Forelimb muscle (tissue), 1 donor: ENCODE results near the gene THSD7A. TPM values are rescaled to one million over a fixed set of nuclear protein-coding genes. Genes with fewer than 3 reads are reported as not detected.
A peak's percentile ranks its signal among the peaks of the same experiment; 100 is the strongest.
"Not testable (repeated sequence)": the region's sequence is repeated elsewhere in the genome, so short reads cannot be mapped to it uniquely, and the experiment has no call there.

ENCODE experiments used
- DNase-seq: peaks from one replicate; pipeline ENCODE4 v3.0.0-alpha.2; 2013; ENCODE audit warnings: low read depth
- polyA plus RNA-seq: library from polyadenylated mRNA; unstranded; fragments of 120-200 nt; gene quantifications from one replicate; pipeline ENCODE4 v1.2.1, GENCODE V29; 2013; ENCODE audit not compliant: insufficient read length

THSD7A gene
- polyA plus RNA-seq, 1 donor, result 3.7 TPM

DNA sequence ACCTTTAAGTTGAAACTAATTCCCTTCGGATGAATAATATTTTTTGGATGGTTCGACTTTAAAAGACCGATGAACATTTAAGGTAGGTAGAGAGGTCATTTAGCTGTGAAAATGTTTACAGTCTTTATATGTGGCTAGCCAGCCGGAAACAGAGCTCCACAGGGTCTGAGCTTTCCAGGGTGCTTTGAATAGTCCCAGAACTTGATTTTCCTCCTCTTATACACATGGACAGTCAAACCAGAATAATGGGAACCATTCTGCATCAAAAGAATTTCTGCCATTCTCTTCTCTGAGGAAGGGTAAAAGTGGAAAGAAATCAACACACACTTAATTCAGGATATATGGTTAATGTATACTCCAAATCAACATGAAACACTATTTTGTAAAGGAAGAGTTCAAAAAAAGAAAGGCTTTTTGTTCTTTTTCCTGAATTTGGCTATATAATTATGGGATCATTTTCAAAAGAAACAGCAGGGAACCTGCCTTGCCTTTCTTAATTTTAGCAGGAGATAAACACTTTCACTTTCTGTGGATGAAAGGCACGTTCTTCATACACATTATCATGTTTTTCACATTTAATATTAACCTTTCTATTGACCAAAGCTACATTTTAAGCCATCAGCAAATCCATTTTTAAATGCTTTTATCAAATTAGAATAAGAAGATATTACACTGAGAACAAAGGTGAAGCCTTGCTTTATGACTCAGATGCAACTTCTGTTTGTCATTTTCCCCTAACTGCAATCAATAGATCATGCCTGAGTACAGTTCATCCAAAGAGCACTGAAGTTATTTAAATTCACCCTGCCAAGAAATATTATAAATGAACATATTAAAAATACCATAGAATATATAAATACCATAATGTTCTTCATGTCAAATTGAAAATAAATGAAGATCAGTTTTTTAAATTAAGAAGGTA, 307.3 kb downstream of the THSD7A start:
- no peak for DNase-seq

DNA sequence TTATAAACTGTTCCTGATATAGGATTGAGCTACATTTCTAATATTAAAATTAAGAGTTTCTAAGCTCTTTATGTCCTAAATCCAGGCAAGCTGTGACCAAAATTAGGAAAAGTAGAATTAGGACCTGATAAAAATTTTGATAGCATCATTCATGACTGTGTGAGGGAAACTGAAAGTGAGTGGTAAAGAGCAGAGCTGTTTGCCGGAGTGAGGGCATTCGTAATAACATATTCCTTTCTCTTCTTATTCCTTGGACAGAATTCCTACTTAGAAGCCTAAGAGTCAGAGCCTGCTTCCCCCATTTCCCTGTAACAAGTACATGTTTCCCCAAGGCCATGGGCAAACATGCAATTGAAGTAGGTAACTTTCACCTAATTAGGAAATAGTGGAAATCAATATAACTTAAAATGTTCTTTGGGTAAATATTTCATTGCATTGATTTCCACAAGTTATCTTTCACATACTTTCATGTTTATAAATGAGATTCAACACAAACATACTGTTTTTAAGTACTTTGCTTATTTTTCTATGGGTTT, 310.0 kb downstream of the THSD7A start:
- not testable (repeated sequence) for DNase-seq

- DNase-seq, result no peak
These were observed 314.1 kb downstream of the THSD7A start for GRCh38 chr7:11517853-11518252.

DNA sequence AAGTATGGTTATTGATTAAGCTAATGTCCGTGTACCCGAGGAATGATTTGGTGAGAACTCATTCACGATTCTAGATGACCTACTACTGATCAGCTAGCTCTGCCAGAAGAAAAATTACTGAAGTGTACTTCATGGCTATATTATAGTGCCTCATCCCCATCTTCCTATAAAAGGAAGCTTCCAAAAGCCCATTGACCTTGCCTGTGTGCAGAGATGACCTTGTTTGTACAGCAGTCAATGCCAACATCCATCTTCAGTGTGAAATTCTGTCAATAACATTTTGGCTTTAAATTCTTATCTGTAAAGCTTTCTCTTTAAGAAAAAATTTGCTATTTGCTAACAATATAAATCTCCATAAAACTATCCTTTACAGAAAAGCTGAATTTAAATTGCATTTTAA, 315.7 kb downstream of the THSD7A start:
- DNase-seq, result no peak

DNA sequence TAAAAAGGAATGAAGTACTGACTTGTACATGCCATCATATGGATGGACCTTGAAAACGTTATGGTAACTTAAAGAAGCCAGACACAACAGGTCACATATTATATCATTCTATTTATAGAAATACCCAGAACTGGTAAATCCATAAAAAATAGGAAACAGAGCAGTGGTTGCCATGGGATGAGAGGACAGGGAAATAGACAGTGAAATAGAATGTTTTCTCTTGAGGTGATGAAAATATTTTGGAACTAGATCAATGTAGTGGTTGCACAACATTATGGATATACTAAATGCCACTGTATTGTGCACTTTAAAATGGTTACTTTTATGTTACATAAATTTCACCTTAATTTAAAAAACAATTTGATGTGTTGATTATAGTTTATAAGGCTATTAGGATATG, 318.5 kb downstream of the THSD7A start:
- no peak for DNase-seq

DNA sequence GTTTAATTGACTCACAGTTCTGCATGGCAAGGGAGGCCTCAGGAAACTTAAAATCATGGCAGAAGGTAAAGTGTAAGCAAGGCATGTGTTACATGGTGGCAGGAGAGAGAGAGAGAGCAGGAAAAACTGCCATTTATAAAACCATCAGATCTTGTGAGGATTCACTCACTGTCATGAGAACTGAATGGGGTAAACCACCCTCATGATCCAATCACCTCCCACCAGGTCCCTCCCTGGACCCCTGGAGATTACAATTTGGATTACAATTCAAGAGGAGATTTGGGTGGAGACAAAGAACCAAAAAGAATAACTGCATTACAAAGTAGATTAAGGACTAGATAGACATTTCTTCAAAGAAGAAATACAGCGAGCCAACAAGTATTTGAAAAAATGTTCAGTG, 324.1 kb downstream of the THSD7A start:
- DNase-seq, result no peak

GRCh38 chr7:11506417-11506816, 325.6 kb downstream of the THSD7A start:
- peak; percentile 6 for DNase-seq

- DNase-seq, result no peak
These were observed 326.5 kb downstream of the THSD7A start for GRCh38 chr7:11505471-11505985.

DNA sequence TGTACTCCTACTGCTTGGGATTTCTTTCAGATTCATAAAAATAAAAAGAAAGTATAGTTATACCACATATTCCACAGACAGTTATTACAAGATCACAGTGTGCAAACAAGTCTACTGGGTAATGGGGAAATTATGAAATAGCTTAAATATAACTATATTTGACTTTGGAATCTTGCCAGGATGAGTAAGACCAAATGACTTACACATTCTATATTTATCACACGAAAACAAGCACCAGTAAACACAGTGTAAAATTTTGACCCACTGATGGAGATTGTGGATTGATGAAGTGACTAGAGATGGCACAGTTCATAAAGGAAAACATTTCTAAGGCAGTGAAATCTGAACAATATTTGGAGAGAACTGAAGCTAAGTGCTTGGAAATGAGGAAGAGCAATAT, 339.7 kb downstream of the THSD7A start:
- DNase-seq, result no peak

DNA sequence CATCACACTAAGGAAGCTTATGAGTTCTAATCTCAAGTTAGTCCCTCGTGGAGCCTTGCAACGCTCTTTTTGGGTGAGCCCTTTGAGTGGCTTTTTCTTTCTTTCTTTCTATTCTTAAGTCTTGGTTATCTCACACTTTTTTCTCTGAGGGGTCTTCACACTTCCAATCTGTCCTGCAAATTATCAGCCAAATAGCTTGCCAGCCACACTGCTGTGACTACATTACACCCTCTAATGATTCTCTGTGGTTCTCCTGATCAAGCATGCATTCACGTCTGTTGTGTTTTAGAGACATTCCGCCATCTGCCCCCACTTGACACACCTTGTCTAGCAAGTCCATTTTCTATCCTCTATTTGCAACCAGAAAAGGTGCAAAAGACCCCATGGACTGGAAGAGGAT, 340.2 kb downstream of the THSD7A start:
- no peak for DNase-seq

GRCh38 chr7:11489280-11489679, 342.7 kb downstream of the THSD7A start:
- no peak for DNase-seq

DNA sequence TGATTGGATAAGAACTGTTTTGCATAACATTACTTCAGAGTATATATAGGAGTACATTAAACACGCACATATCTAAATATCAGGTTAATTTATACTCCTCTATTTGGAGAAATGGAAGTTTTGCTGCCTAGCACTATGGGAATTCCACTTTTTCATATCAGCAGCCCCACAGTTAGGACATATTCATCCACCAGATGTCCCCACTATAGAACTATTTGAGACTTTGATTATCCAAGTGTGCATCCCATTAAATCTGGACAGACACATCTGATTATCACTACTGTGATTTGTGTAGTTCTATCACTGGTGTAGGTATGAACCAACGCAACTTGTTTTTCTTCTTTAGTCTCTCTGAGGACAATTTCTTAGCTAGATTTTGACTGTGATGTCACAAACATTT, 345.7 kb downstream of the THSD7A start:
- no peak for DNase-seq

GRCh38 chr7:11485636-11486035, 346.4 kb downstream of the THSD7A start:
- DNase-seq, result no peak

- DNase-seq, result no peak
These were observed 351.9 kb downstream of the THSD7A start for GRCh38 chr7:11480143-11480542.

DNA sequence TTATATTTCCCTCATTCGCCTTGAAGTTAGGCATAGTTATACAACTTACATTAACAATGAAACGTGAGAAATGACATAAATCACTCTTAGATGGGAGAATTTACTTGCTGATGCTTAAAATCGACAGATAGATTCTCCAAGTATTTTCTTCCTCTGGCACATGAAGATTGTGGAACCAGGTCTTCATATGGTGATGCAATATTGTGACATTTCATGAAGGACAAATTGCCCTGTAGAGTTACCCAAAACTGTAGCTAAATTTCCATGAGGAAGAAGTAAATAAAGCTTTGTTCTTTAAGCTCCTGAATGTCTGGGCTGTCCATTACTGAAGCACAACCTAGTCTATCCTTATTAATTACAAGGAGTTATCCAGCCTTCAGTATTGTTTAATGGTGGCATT, 353.1 kb downstream of the THSD7A start:
- DNase-seq, result no peak

- no peak for DNase-seq
These were observed 353.6 kb downstream of the THSD7A start for GRCh38 chr7:11478426-11478825.

GRCh38 chr7:11474902-11475585, 357.0 kb downstream of the THSD7A start:
- DNase-seq, result no peak

GRCh38 chr7:11473807-11474424, 358.1 kb downstream of the THSD7A start:
- DNase-seq, result no peak

DNA sequence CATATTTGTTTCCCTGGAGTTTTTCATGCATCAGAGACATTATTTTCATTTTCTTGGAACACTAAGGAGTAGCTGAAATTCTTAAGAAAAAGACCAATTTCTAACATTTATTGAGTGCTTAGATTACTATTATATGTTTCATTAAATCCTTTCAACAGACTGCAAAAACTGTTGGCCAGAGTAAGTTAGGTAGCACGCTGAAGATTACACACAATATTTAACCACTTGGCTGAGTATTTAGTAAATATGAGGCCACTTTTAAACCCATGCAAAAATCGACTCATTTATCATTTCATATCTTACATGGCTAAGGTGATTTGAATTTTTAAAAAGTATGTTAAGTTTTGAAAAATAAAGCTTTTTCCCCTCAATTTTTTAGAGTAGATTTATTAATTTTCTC, 358.8 kb downstream of the THSD7A start:
- no peak for DNase-seq

GRCh38 chr7:11472646-11473045, 359.4 kb downstream of the THSD7A start:
- DNase-seq, result no peak

DNA sequence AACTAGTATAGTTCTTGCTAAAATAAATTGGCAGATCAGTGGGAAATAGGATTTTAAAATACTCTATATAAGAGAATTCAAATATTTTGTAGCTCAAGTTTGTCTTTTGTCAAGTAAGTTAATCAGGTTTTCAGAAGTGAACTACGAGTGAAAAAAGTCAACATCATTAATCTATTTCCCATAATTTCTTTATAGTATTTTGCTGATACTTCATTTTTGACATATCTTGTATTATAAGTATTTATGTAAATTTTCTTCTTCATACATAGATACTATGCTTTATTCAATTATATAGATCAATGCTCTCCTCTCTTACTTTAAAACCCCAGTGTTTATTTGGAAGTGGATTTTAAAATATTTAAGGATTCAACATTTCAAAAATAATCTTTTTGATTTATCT, 360.7 kb downstream of the THSD7A start:
- no peak for DNase-seq
